Measurements from ENCODE around the gene ATP11A.

ATP11A gene

DNA sequence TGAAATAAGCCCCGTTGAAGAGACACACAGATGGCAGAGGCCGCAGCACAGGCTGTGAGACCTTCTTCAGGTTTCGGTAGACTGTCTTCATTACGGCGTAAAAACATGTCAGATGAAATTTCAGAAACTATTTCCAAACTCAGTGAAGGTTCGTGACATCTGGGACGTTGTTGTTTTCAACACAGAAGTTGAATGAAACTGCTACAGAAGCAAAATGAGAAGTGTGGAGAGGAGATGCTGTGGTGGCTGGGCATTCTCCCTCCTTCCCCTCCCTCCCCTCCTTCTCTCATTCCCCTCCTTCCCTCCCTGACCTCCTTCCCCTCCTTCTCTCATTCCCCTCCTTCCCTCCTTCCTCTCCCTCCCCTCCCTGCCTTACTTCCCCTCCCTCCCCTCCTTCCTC lies 113.6 kb downstream of the ATP11A start:
- DNase-seq, result no peak

DNA sequence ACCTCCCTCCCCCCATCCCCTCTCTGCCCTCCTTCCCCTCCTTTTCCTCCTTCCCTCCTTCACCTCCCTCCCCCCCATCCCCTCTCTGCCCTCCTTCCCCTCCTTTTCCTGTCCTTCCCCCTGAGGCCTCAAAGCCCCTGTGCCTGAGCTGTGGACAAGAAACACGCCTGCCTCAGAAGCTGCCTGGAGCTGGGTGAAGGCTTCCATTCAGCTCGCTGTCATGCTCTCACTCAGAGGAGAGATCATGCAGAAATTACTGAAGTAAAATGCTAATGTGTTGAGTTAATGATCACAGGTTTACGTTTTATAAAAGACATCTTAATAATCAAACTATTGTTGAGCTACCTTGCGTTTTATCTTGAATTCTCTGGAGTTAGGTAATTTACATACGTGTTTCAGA lies 114.5 kb downstream of the ATP11A start:
- no peak for DNase-seq

DNA sequence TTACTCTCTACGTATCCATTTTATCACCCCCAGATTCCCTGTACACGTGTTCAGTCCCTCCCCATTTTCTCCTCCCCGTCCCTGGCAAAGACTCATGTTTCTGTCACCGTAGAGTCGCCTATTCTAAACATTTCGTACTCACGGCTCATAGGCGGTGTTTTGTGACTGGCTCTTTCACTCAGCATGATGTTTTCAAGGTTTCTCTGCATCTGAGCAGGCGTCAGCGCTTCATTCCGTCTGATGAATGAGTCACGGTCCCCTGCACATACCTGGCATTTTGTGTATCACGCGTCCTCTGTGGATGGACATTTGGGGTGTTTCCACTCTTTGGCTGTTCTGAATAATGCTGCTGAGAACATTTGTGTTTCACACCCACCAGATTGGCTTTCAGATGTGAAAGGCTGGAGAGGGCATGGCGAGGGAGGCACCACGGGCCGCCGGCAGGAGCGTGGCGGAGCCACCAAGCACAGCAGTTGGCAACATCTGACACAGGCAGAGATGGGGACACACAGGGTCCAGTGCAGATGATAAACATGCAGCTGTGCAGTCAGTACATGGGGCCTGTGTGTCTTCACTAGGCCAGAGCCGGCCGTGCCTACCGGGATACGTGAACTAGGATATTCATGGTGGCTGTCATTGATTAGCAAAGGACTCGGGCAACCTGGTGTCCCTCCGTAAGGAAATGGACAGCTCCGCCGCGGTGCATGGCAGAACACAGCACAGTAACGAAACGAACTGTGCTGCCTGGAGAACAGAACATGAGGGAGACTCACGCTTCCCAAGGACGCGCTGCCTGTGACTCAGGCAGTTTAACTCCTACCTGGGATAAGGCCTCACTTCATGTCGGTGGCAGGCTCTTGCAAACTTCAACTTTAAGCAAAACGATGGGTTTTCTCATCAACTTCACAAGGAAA lies 117.2 kb downstream of the ATP11A start:
- no peak for DNase-seq

DNA sequence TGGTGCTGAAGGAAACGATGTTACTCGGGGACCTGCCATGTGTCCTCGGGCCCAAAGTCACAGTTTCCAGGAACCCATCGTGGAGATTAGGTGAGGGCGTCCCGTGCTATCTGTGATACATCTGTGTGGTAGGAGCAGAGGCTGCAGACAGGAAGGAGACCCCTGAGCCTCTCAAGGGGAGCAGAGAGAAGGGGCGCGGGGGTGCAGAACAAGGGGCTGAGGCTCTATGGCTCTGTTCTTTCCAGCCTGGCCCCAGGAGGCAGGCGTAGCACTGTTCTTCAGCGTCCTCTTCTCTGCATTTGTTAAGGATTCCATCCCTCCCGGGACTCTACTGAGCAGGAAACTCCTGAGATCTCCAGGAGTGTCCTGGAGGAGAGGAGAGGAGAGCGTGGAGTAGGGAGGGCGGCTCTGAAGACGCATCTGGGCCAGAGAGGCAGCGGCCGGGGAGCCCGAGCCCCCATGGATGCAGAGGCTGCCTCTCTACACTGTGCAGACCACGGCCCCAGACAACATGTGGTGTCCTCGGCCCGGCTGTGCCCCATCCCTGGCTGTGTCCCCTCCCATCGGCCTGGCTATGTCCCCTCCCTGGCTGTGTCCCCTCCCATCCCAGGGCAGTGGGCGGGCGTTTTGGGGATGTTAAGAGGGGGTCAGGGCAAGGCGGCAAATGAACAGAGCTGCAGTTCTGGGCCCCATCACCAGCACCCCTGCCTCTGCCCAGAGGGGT lies 118.0 kb downstream of the ATP11A start:
- DNase-seq, result no peak

DNA sequence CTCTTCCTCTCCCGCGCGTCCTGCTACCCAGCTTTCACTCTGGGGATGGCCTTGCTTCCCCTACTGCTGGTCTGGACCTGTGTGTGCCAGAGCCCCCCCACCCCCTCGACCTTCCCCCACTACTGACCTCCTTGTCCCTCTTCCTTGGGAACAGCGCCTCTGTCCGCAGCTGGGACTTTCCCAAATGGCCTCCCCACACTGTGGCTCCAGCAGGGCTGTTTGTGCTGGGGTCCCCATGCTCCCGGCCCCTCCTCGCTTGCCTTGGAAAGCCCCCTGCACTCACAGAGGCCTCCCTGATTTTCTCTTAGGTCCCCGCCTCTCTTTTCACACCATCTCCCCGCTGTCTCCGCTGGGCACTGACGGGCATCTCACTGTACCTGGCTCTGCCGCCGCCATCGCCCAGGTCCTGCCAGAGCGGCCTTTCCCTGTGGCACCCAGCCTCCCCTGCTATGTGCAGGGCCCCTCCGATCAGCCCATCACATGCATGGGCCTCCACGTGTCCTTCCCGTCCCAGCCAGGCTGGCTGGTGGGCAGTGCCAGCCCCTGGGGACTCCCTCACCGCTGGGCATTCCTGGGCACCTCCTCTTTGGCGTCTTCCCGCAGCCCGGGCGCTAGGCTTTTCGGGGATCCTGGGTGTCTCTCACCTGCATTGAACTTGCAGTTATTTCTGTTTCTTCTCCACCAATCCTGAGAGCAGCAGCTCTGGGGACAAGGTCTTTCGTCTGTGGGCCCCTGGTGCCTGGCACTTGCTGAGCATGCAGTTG lies 118.7 kb downstream of the ATP11A start:
- DNase-seq, result no peak

DNA sequence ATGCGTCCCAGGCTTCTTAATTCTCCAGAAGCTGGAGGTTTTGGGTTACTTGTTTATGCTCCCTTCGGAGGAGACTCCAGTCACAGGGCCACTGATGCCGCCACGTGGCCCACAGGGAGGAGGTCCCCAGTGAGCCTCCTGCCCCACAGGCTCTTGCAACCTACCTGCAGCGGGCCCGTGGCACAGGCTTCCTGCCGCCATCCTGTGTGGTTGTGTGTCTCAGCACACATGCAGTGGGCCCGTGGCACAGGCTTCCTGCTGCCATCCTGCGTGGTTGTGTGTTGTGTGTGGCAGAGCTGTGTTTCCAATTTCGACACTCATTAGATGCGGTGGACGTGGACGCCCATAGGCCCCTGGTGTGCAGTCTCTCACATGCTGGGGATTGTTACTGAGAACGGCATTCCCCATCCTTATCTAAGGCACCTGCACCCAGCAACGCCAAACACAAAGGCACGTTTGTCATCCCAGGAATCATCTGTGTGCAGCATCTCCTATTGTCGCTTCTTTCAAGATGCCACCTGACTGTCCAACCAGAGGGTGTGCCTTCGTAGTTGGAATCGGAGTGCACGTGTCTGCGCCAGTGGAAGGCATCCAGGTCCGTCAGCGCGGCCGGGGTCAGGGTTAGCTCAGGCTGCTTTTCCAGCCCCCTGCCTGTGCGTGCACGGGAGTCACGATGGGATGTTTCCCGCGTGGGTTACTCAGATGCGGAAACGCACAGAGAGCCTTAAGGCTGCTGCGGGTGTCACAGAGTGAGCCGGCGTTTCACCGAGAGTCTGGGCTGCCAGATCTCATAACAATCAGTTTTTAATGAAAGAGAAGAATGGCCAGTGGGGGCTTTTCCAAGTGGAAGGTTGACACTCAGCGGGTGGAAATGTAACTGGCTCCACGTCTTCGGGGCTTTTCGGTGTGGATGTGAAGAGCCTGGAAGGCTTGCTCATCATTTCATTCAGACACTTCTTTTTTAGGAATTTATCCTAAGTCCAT lies 119.8 kb downstream of the ATP11A start:
- DNase-seq, result no peak

DNA sequence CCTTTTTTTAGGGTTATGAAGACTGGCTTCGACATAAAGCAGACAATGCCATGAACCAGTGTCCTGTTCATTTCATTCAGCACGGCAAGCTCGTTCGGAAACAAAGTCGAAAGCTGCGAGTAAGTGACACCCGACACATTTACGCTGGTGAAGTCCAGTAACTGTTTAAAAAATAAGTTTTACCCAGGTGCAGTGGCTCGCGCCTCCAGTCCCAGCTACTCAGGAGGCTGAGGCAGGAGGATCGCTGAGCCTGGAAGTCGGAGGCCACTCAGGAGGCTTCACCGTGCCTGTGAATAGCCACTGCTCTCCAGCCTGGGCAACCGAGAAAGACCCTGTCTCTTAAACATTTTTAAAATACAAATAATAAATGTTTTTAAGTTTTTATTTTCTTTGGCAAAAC lies 120.8 kb downstream of the ATP11A start:
- no peak for DNase-seq

DNA sequence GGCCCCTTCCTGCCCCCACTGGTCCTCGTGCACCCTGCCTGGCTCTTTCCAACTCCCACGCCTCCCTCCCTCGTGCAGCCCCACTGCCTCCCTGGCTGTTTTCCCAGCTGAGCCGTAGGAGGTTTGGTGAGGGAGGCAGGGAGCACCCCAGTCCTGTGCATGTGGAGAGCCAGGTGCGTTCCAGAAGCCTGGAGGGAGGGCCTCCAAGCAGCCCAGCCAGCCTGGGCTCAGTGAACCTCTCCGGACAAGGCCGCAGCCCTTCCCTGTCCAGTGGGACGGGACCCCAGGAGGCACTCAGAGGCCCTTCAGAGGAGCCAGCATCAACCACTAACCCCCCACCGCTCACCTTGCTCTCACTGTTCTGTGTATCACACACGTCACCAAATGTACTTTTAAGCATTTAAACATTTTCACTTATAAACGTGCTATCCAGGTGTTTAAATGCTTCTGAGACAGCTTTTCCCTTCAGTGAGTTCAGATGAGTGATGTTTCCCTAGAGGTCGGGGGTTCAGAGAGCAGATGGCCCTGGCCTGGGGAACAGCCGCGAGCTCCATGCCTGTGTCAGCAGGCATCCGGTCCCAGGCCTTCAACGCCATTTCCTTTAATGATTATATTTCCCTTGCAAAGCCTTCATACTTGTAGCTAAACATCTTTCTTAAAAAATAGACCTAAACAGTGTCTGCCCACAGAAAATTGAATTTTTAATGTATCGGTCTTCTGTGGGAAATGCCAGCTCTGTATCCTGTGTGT lies 122.6 kb downstream of the ATP11A start:
- no peak for DNase-seq

DNA sequence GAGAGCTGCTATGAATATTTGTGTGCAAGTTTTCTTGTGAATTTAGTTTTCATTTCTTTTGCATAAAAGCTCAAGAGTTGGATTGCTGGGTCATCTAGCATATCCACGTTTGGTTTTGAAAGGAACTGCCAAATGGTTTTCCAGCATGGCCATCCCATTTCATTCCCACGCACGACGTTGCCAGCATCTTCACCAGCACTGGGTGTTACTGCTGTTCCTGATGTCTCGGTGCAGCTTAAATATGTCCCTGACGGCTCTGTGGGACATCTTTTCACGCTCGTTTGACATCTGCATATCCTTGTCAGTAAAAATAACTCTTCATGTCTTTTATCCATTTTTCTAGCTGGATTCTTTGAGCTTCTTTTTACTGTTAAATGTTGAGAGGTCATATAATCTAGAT lies 123.7 kb downstream of the ATP11A start:
- no peak for DNase-seq

DNA sequence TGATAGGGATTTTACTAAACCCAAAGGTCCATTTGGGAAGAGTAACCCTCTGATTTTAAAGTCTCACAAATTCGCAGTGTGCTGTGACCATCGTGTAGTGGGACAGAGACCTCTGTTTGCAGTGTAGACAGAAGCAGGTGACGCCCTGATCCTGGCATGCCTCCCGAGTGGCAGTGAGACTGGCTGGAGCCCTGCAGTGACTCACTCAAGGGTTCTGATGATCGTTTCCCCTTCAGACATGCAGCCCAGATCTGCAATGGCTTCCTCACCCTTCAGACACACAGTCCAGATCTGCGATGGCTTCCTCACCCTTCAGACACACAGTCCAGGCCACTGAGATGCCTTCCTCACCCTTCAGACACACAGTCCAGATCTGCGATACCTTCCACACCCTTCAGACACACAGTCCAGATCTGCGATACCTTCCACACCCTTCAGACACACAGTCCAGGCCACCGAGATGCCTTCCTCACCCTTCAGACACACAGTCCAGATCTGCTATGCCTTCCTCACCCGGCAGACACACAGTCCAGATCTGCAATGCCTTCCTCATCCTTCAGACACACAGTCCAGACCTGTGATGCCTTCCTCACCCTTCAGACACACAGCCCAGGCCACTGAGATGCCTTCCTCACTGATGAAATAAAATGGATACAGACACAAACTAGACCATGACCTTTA lies 125.2 kb downstream of the ATP11A start:
- DNase-seq, result no peak

DNA sequence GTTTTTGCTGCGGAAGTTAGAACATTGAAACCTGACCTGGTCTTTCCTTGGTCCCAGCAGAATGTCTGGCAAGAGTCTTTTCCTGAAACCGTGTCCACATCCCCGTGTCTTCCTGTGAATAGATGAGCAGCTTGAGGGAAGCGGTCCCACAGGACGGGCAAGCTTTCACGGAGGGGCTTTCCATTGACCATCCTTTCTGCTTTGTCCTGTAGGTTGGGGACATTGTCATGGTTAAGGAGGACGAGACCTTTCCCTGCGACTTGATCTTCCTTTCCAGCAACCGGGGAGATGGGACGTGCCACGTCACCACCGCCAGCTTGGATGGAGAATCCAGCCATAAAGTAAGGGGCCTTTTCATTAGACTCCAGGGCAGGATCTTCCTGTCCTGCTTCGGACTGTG lies 126.0 kb downstream of the ATP11A start:
- DNase-seq, result no peak

DNA sequence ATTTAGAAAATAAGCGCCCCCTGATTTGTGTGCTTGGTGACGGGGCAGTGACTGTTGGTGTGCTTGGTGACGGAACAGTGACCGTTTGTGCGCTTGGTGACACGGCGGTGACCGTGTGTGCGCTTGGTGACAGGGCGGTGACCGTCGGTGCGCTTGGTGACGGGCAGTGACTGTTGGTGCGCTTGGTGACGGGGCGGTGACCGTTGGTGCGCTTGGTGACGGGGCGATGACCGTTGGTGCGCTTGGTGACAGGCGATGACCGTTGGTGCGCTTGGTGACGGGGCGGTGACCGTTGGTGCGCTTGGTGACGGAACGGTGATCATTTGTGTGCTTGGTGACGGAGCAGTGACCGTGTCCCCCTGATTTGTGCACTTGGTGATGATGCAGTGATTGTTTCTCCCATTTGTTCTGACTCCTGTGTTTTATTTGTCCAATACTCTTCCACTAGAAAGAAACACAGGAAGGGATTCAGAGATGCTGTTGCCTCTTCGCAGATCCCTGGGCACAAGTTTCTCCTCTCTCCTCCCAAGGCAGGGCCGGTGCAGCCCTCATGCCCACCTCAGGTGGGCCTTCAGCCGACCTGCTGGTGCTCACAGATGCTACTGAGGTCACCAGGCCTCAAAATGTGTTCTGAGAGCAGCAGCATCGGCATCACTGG lies 128.3 kb downstream of the ATP11A start:
- no peak for DNase-seq

DNA sequence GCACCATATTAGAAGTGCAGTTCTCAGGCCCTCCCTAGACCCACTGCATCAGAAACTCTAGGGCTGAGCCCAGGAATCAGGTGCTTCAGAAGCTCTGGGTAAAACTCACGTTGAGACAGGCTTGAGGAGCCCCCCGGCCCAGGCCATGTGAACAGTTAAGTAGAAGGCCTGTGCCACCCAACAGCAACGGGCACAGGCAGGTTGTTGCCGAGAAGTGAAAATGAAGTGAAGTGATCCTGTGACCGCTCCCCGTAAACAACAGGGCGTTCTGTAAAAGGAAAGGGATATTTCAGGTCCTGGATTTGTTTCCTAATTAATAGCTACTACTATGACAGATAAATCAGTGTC lies 128.8 kb downstream of the ATP11A start:
- DNase-seq, result no peak

DNA sequence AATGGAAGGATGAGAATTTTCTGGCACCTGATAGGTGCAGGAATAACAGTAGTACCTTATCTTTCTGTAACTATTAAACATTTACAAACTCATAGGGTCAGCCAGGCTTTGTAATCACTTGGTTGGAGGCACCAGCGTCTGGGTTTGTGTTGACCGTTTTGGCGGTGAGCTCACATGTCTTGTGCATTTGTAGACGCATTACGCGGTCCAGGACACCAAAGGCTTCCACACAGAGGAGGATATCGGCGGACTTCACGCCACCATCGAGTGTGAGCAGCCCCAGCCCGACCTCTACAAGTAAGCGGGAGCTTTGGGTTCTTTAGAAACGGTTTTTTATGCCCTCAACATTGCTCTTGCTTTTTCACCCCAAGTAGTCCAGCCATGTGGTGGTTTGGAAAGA lies 129.3 kb downstream of the ATP11A start:
- no peak for DNase-seq

DNA sequence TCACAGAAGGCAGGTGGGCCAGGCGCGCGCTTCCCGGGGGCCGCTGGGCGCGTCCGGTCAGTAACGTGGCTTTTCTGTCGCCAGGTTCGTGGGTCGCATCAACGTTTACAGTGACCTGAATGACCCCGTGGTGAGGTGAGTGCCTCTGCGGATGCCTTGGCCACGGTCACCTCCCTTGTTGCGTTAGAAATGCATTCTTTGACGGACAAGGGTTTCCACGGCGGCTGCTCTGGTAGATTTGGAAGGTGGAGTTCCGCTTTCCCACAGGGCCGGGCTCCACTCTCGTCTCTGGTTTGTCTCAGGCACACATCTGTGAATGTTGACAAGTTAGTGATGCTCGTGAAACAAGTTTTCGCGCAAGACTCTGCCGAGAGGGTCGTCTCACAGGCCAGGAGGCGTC lies 130.0 kb downstream of the ATP11A start:
- DNase-seq, result no peak

DNA sequence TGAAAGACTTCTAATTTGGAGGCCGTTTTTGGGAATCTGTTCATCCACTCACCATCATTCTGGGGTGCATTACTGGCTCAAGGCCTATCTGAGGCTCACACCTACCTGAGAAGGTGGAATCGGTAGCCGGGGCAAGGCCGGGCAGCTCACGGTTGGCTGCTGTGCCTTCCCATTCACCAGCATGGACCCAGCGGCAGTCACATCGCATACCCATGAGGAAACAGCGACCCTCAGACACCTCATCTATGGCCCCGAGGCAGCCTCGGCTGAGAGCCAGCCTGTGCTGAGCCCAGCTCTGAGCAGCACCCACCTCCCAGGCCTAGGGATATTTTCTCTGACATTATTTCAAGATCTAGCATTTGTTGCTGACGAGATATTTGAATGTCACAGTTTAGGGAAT lies 130.5 kb downstream of the ATP11A start:
- DNase-seq, result no peak

DNA sequence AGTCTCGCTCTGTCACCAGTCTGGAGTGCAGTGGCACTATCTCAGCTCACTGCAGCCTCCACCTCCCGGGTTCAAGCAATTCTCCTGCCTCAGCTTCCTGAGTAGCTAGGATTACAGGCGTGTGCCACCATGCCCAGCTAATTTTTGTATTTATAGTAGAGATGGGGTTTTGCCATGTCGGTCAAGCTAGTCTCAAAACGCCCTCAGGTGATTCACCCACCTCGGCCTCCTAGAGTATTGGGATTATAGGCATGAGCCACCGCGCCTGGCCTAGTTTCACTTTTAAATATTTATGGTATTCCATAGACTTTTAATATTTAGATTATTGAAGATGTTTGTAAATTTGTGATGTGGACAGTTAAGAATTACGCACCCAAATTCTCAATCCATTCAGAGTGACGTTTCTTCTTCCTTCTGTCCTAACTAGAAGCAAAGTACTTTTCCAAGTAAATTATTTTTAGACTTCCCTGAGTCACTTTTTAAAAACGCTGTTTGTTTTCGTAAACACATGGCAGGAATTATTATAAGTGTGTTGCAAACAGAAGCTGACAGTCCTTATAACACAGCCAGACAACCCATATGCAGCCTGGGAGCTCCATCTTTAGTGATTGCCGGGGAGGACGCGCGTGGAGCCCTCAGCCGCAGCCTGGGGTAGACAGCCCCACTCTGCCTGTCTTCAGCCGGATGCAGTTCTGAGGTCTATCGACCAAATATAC lies 131.7 kb downstream of the ATP11A start:
- DNase-seq, result peak; percentile 22

DNA sequence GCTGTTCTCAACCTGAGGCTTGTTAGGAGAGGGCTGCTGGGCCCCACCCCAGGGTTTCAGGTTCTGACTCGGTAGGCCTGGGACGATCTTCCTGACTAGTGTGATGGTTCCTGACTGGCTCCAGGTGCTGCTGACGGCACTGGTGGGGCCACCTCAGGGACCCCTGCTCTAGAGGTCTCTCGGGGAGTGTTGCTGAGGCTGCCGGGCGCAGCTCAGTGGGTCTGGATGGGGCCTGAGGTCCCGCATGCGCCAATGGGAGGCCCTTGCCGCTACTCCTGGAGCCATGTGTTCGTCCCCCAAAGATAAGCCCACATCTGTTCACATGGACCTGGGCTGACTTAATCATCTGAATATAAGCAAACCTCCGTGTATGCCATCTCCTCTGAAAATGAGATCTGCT lies 133.0 kb downstream of the ATP11A start:
- peak; percentile 25 for DNase-seq

DNA sequence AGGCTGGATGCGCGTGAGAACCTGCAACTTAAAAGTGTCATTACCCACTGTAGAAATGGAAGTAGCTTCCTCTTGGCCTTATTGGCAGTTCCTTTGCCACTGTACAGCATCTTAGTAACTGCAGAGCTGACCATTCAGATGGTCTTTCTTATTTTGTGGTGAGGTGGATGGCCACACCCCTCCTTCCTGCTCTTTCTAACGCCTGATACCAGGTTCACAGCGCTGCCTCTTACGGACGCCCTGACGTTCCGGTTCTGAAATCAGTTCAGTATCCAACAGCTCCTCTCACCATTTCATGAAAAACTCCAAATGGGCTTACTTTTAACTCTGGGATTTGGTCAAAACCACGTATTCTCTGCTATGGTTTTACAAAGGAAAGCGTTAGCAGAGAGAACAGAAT lies 134.6 kb downstream of the ATP11A start:
- peak; percentile 13 for DNase-seq

DNA sequence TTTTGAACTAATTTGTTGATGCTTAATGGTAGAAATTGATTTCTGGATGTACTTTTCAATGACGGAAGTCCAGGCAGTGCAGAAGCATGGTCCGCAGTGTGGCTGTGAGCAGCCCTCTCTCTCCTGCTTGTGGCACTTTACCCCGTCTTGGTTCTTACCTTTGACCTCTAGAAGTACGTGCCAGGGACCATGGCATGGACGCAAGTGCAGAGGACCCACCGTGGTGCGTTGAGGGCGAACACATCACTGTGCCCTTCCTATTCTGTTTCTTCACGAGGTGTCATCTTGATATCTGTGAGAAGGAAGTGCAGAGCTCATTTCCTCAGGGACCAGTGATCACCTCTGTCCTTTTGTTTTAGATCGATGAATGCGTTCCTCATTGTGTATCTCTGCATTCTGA lies 135.2 kb downstream of the ATP11A start:
- DNase-seq, result no peak

Data from activated CD8-positive, alpha-beta memory T cell treated with anti-CD3 and anti-CD28 coated beads, Interleukin-2, amount 50 U/mL, for 48 hours (primary cell).